Small intestine (tissue), 7 donors: ENCODE measurements around the gene EFNA2. TPM values are rescaled to one million over a fixed set of nuclear protein-coding genes. Genes with fewer than 3 reads are reported as not detected.

Source experiments
- DNase-seq, 2 donors: peaks; one replicate each; pipeline versions ENCODE4 v3.0.0 to v3.0.0-alpha.2; 2013
- FAIRE-seq: peaks from 2 replicates; lab custom pipeline; 2012; peaks lifted over from hg19 to GRCh38; lab: Jason Lieb, UNC
- H3K27ac ChIP-seq, 3 donors: one replicate each; pipeline ENCODE4 v1.5.1; 2013; ENCODE audit warnings: low read length in 2 of 3, mild to moderate bottlenecking in 2 of 3, control low read depth in 1 of 3, inconsistent platforms in 1 of 3, low read depth in 1 of 3, moderate library complexity in 1 of 3
- H3K27me3 ChIP-seq, 3 donors: one replicate each; pipeline ENCODE4 v1.6.1; 2013; ENCODE audit warnings: low read length in 3 of 3, inconsistent platforms in 1 of 3; ENCODE audit not compliant: control insufficient read depth in 3 of 3, insufficient read depth in 3 of 3
- H3K36me3 ChIP-seq, 3 donors: one replicate each; pipeline ENCODE4 v1.6.1; 2013; ENCODE audit warnings: low read length in 3 of 3, inconsistent platforms in 1 of 3, low read depth in 1 of 3, mild to moderate bottlenecking in 1 of 3, moderate library complexity in 1 of 3; ENCODE audit not compliant: control insufficient read depth in 3 of 3, insufficient read depth in 2 of 3
- H3K4me1 ChIP-seq, 3 donors: one replicate each; pipeline ENCODE4 v1.6.1; 2013; ENCODE audit warnings: low read length in 2 of 3, inconsistent platforms in 1 of 3, low read depth in 1 of 3, mild to moderate bottlenecking in 1 of 3, moderate library complexity in 1 of 3; ENCODE audit not compliant: control insufficient read depth in 3 of 3, insufficient read depth in 2 of 3
- H3K4me3 ChIP-seq, 3 donors: one replicate each; pipeline ENCODE4 v1.5.1; 2013; ENCODE audit warnings: low read length in 3 of 3, control low read depth in 1 of 3, inconsistent platforms in 1 of 3, low read depth in 1 of 3, mild to moderate bottlenecking in 1 of 3, moderate library complexity in 1 of 3
- H3K9me3 ChIP-seq, 2 donors: one replicate each; pipeline ENCODE4 v1.6.1; 2013; ENCODE audit warnings: low read depth in 1 of 2, low read length in 1 of 2; ENCODE audit not compliant: control insufficient read depth in 2 of 2, insufficient read depth in 1 of 2
- WGBS, 3 donors: extraction: QIAGEN DNeasy Blood & Tissue Kit; methylation state at CpG; one replicate each; pipeline ENCODE4 v1.1.7; 2013; 5-methylcytosine and 5-hydroxymethylcytosine counted together
- polyA plus RNA-seq, 4 donors: library from polyadenylated mRNA; stranded (reverse) in 3 of 4; unstranded in 1 of 4; fragments of 200-250 nt in 3 of 4; fragments of 120-200 nt in 1 of 4; gene quantifications; one replicate each; pipeline versions ENCODE4 v1.2.1 to v1.2.3, GENCODE V29; 2013
- donor health status: healthy with polysubstance abuse.
- donor health status: control.
- donor health status: control.
- donor health status: Bipolar disorder and iron deficiency.
- donor health status: healthy.

Gene EFNA2
- polyA plus RNA-seq, 4 donors, result 17.7 to 31.3 (median 27.6) TPM

- no peak for FAIRE-seq
- no peak overlapping the region for H3K4me3 ChIP-seq
- peaks cover 0 to 30% (median 0%) of the 10 kb centered on the region in 3 donors for H3K4me1 ChIP-seq
- H3K9me3 ChIP-seq, result no peaks in the 10 kb centered on the region
- H3K36me3 ChIP-seq, result peaks cover 0 to 48% (median 2%) of the 10 kb centered on the region in 3 donors
- WGBS, 3 donors, result 68 to 75% (median 73%) methylated on average over 15 of the region's 15 CpGs
- no peak overlapping the region for H3K27ac ChIP-seq
- peaks cover 0 to 7% (median 3%) of the 10 kb centered on the region in 3 donors for H3K27me3 ChIP-seq
- no peak for DNase-seq
Measured at GRCh38 chr19:1281569-1282287, 3.9 kb upstream of the EFNA2 start.

- DNase-seq (no peak), FAIRE-seq (no peak)
- 68 to 82% (median 80%) methylated on average over 11 to 18 of the region's 18 CpGs for WGBS, 3 donors
- Histone ChIP-seq H3K4me3 (peak overlapping the region in 1 of 3 donors; percentile 46), H3K4me1 (peaks cover 0 to 31% (median 0%) of the 10 kb centered on the region in 3 donors), H3K9me3 (no peaks in the 10 kb centered on the region), H3K27me3 (peaks cover 0 to 11% (median 3%) of the 10 kb centered on the region in 3 donors), H3K27ac (peak overlapping the region in 2 of 3 donors; percentile 82 to 88), H3K36me3 (peaks cover 0 to 47% (median 2%) of the 10 kb centered on the region in 3 donors)
Measured at GRCh38 chr19:1282588-1283206, 3.0 kb upstream of the EFNA2 start.

- no peak for FAIRE-seq
- peaks cover 0 to 11% (median 3%) of the 10 kb centered on the region in 3 donors for H3K27me3 ChIP-seq
Measured at GRCh38 chr19:1283207-1283916, 2.3 kb upstream of the EFNA2 start.

GRCh38 chr19:1283917-1284292, 1.8 kb upstream of the EFNA2 start:
- H3K36me3 ChIP-seq, result peaks cover 0 to 47% (median 2%) of the 10 kb centered on the region in 3 donors
- H3K4me1 ChIP-seq, result peaks cover 0 to 39% (median 0%) of the 10 kb centered on the region in 3 donors
- peaks cover 0 to 11% (median 3%) of the 10 kb centered on the region in 3 donors for H3K27me3 ChIP-seq
- peak overlapping the region in 2 of 3 donors; percentile 18 to 46 for H3K4me3 ChIP-seq
- no peak for DNase-seq
- H3K9me3 ChIP-seq, result no peaks in the 10 kb centered on the region
- 34 to 72% (median 51%) methylated on average over 12 of the region's 12 CpGs for WGBS, 3 donors
- peak overlapping the region; percentile 82 to 99 (median 88) for H3K27ac ChIP-seq
- FAIRE-seq, result no peak

More at GRCh38 chr19:1283207-1283916, 2.3 kb upstream of the EFNA2 start:
- peak overlapping the region in 1 of 3 donors; percentile 46 for H3K4me3 ChIP-seq
- peaks cover 0 to 47% (median 2%) of the 10 kb centered on the region in 3 donors for H3K36me3 ChIP-seq
- peak overlapping the region; percentile 82 to 99 (median 88) for H3K27ac ChIP-seq
- WGBS, 3 donors, result 27 to 54% (median 44%) methylated on average over 25 to 29 of the region's 29 CpGs
- H3K4me1 ChIP-seq, result peaks cover 0 to 37% (median 0%) of the 10 kb centered on the region in 3 donors
- H3K9me3 ChIP-seq, result no peaks in the 10 kb centered on the region
- DNase-seq, result peak in 1 of 2 donors; percentile 52

- 17 to 55% (median 32%) methylated on average over 20 of the region's 20 CpGs for WGBS, 3 donors
- DNase-seq (peak; percentile 88 to 92), FAIRE-seq (no peak)
- H3K4me1 ChIP-seq, result peaks cover 0 to 42% (median 0%) of the 10 kb centered on the region in 3 donors
- H3K9me3 ChIP-seq, result no peaks in the 10 kb centered on the region
- peak overlapping the region; percentile 82 to 99 (median 88) for H3K27ac ChIP-seq
- H3K27me3 ChIP-seq, result peaks cover 0 to 11% (median 3%) of the 10 kb centered on the region in 3 donors
- H3K4me3 ChIP-seq, result peak overlapping the region in 2 of 3 donors; percentile 18 to 46
- H3K36me3 ChIP-seq, result peaks cover 0 to 47% (median 0%) of the 10 kb centered on the region in 3 donors
Measured at GRCh38 chr19:1284293-1284978, 1.2 kb upstream of the EFNA2 start.

- FAIRE-seq (no peak), DNase-seq (peak in 1 of 2 donors; percentile 67)
- Histone ChIP-seq H3K27ac (peak overlapping the region; percentile 82 to 99 (median 88)), H3K27me3 (peaks cover 0 to 11% (median 3%) of the 10 kb centered on the region in 3 donors), H3K36me3 (peaks cover 0 to 45% (median 0%) of the 10 kb centered on the region in 3 donors), H3K9me3 (no peaks in the 10 kb centered on the region), H3K4me1 (peaks cover 0 to 46% (median 0%) of the 10 kb centered on the region in 3 donors), H3K4me3 (peak overlapping the region in 1 of 3 donors; percentile 80)
- WGBS, 3 donors, result 16 to 21% (median 17%) methylated on average over 34 to 51 of the region's 51 CpGs
Measured at GRCh38 chr19:1284979-1285736, 515 bp upstream of the EFNA2 start.
